ENCODE results near the gene INTS2.

Gene INTS2

DNA sequence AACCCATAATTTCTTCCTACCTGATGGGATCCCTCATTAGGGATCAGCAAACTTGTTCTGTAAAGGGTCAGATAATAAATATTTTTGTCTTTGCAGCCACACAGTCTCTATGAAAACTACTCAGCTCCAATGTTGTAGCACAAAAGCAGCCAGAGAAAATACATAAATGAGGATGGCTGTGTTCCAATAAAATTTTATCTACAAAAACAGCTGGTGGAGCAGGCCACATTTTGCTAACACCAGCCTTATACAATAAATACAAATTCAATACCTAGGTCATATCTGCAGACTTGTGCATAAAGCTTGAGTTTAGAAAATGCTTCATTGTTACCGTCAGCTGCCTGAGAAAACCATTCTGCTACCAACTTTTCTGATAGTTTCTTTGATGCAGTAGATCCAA is 38.4 kb upstream of the INTS2 start:
- Histone ChIP-seq H3K9ac (ENCODE audit: low read length) (no peak overlapping the region), H3K4me3 (ENCODE audit: insufficient read depth, low read length, poor library complexity, severe bottlenecking) (no peak overlapping the region), H3K79me2 (ENCODE audit: insufficient read depth, low read length) (no peaks in the 10 kb centered on the region), H2AFZ (ENCODE audit: low read depth, low read length, severe bottlenecking) (no peak overlapping the region), H3K36me3 (ENCODE audit: low read length) (peaks cover 57% of the 10 kb centered on the region), H3K9me3 (ENCODE audit: insufficient read depth, low read length) (no peaks in the 10 kb centered on the region), H3K9me2 (replicated peaks; ENCODE audit: insufficient read depth, low read length) (no peaks in the 10 kb centered on the region), H3K27me3 (ENCODE audit: low read length) (no peaks in the 10 kb centered on the region), H4K20me1 (ENCODE audit: low read depth, low read length) (no peaks in the 10 kb centered on the region), H3K4me2 (ENCODE audit: low read depth, low read length, poor library complexity, severe bottlenecking) (no peak overlapping the region), H3K27ac (ENCODE audit: low read depth, low read length) (no peak overlapping the region), H3F3A (ENCODE audit: insufficient read depth) (peaks cover 10% of the 10 kb centered on the region; the same call in 1 of the 2 replicates)
- TF ChIP-seq, protein P1, sequence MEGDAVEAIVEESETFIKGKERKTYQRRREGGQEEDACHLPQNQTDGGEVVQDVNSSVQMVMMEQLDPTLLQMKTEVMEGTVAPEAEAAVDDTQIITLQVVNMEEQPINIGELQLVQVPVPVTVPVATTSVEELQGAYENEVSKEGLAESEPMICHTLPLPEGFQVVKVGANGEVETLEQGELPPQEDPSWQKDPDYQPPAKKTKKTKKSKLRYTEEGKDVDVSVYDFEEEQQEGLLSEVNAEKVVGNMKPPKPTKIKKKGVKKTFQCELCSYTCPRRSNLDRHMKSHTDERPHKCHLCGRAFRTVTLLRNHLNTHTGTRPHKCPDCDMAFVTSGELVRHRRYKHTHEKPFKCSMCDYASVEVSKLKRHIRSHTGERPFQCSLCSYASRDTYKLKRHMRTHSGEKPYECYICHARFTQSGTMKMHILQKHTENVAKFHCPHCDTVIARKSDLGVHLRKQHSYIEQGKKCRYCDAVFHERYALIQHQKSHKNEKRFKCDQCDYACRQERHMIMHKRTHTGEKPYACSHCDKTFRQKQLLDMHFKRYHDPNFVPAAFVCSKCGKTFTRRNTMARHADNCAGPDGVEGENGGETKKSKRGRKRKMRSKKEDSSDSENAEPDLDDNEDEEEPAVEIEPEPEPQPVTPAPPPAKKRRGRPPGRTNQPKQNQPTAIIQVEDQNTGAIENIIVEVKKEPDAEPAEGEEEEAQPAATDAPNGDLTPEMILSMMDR (IDR thresholded peaks at IDR 0.05; ENCODE audit: insufficient read depth, low read length, poor library complexity, severe bottlenecking) = no peak

DNA sequence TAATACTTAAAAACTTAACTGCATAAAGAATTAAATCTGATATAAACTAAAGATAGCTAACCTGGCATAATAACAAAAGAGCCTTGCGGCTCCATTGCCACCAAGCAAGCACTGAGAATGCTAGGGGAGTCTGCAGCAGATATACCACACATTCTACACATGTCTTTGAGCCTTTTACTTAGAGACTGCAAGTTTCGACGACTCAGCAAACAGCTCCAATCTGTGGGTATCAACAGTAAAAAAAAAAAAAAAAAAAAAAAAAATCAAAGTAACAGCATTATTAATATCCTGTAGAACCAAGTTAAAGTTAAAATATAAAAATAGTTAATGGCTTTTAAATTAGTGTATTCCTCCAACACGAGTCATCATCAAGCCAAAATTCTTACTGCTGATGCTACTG is 27.8 kb upstream of the INTS2 start:
- H3K27me3 ChIP-seq (ENCODE audit: low read length) = no peaks in the 10 kb centered on the region
- H3K79me2 ChIP-seq (ENCODE audit: insufficient read depth, low read length) = no peaks in the 10 kb centered on the region
- no peaks in the 10 kb centered on the region for H3K9me3 ChIP-seq (ENCODE audit: insufficient read depth, low read length)
- peaks cover 46% of the 10 kb centered on the region for H3K36me3 ChIP-seq (ENCODE audit: low read length)
- peaks cover 4% of the 10 kb centered on the region; the same call in 1 of the 2 replicates for H3F3A ChIP-seq (ENCODE audit: insufficient read depth)
- H4K20me1 ChIP-seq (ENCODE audit: low read depth, low read length) = no peaks in the 10 kb centered on the region
- H3K4me2 ChIP-seq (ENCODE audit: low read depth, low read length, poor library complexity, severe bottlenecking) = no peak overlapping the region
- no peaks in the 10 kb centered on the region for H3K9me2 ChIP-seq (replicated peaks; ENCODE audit: insufficient read depth, low read length)
- no peak overlapping the region for H2AFZ ChIP-seq (ENCODE audit: low read depth, low read length, severe bottlenecking)
- H3K9ac ChIP-seq (ENCODE audit: low read length) = no peak overlapping the region
- no peak overlapping the region for H3K27ac ChIP-seq (ENCODE audit: low read depth, low read length)
- H3K4me3 ChIP-seq (ENCODE audit: insufficient read depth, low read length, poor library complexity, severe bottlenecking) = no peak overlapping the region
- TF ChIP-seq EZH2phosphoT487 (conservative IDR thresholded peaks at IDR 0.05; ENCODE audit: low read length) = no peak
- TF ChIP-seq, protein P1 (IDR thresholded peaks at IDR 0.05; ENCODE audit: insufficient read depth, low read length, poor library complexity, severe bottlenecking) = no peak

DNA sequence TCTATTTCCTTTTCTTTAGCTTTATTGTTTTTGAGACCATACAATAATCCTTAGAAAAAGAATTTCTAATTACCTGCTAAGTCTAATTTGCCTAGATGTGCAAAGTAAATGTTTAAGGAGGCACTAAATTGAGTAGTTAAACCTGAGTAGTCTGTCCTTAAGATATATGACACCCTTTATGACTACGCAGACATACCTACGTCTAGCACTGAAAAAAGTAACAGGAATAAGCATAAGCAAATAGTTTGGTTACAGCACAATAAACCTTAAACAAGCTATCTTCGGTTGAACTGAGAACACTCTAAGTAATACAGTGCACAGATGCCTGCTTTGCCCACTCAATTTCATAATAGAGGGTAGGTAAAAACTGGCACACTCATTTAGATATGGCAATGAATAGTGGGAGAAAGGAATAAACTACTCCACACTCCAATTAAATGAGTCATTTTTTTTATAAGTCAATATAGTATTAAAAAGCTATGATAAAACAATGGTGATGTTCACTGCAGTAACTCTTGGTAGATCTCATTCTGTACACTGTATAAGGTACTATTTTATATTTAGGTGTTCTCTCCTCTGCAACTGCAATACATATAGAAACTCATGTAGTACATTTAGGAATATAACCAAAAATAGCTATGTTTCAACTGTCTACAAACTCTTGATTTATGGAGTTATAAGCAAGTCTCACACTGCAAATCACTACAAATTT is 19.7 kb upstream of the INTS2 start:
- TF ChIP-seq EZH2phosphoT487 (conservative IDR thresholded peaks at IDR 0.05; ENCODE audit: low read length) = no peak
- TF ChIP-seq, protein P1 (IDR thresholded peaks at IDR 0.05; ENCODE audit: insufficient read depth, low read length, poor library complexity, severe bottlenecking) = no peak
- H3K9me3 ChIP-seq (ENCODE audit: insufficient read depth, low read length) = no peaks in the 10 kb centered on the region
- no peaks in the 10 kb centered on the region for H4K20me1 ChIP-seq (ENCODE audit: low read depth, low read length)
- no peaks in the 10 kb centered on the region for H3K9me2 ChIP-seq (replicated peaks; ENCODE audit: insufficient read depth, low read length)
- no peak overlapping the region for H3K27ac ChIP-seq (ENCODE audit: low read depth, low read length)
- H3F3A ChIP-seq (ENCODE audit: insufficient read depth) = 0 out of 2 replicates have a peak, but pooled peaks cover 5% of the 10 kb centered on the region
- H3K36me3 ChIP-seq (ENCODE audit: low read length) = peaks cover 61% of the 10 kb centered on the region
- no peak overlapping the region for H3K9ac ChIP-seq (ENCODE audit: low read length)
- H3K27me3 ChIP-seq (ENCODE audit: low read length) = no peaks in the 10 kb centered on the region
- no peak overlapping the region for H3K4me3 ChIP-seq (ENCODE audit: insufficient read depth, low read length, poor library complexity, severe bottlenecking)
- no peak overlapping the region for H3K4me2 ChIP-seq (ENCODE audit: low read depth, low read length, poor library complexity, severe bottlenecking)
- no peaks in the 10 kb centered on the region for H3K79me2 ChIP-seq (ENCODE audit: insufficient read depth, low read length)
- H2AFZ ChIP-seq (ENCODE audit: low read depth, low read length, severe bottlenecking) = no peak overlapping the region
